ENCODE data around the gene NAE1. TPM values are rescaled to one million over a fixed set of nuclear protein-coding genes. Genes with fewer than 3 reads are reported as not detected.

The NAE1 gene
- total RNA-seq (ENCODE audit: unreplicated experiment): 63.9 TPM
- long read RNA-seq, transcript NAE1-201 (20 exons, 1,837 nt): major isoform, 41 of 56 reads
- long read RNA-seq, partial matches to known transcripts: 6 of 56 reads
- long read RNA-seq, other reads (novel, unspliced or antisense): 5 of 56 reads

DNA sequence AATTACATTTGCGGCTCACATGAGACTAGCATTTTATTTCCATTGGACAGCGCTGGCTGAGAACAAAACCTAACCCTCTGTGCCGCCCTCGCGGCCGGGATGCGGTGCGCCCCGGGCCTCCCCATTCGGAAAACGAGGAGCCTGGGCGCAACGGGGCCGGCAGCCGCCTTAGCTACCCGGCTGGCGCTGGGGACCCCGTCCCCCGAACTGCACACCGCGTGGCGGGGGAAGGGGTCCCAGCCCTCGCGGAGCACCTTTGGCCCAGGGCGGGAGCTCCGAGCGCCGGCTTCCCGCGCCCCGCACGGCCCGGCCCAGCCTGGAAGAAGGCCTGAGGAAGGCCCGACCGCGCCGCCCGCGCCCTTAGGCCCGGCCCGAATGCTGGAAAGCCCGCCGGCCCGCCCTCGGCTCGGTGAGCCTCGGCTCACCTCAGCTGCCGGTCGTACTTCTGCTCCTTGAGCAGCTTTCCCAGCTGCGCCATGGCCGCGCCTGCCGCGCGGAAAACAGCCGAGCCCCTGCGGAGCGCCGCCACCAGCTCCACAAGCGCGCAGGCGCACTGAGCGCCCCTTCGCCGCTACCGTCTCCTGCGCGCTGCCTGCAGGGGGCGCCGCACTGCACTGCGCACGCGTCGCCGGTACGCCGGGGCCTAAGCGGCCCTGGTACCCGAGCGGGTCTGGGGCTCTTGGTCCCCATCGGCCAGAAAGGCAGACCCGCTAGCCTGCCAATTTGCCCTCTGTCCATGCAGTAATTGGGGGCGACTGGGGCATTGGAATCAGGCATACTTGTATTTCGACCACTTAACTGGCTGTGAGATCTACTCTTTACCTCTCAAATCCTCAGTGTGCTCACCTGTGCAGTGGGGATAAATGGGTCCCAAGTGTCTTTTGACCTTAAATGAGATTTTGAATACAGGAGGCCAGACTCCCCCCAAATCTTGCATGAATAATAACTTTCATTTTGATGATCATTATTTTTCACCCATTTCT lies at the start of gene NAE1:
TSS of gene NAE1 (minus strand) at position 555 of the 983 bp plus-strand sequence. CDS start at position 478, 77 bp downstream.
- Mint-ChIP-seq H3K9me3 (ENCODE audit: unreplicated experiment) (no peaks in the 10 kb centered on the region), H3K4me1 (ENCODE audit: unreplicated experiment) (peaks cover 12% of the 10 kb centered on the region)
- peak; percentile 97 for DNase-seq (ENCODE audit: low spot score)

DNA sequence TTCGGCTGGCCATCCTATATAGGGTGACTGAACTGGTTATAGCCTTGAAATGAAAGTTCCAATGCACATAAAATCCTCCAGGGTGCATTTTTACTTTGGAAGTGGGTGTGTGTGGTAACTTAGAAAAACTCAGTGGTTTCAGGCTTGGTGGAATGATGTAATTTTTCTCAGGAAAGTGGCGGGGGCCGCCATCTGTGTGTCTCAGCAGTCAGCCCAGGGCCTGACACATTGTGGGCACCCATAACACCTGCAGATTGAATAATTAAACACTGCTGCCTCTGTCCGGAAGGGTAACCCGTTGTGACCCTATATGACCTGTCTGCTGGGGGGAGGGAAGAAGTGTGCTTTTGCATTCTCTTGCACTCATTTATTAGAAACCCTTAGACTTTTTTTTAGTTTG lies 47.3 kb upstream of the NAE1 start:
- Mint-ChIP-seq H3K4me1 (ENCODE audit: unreplicated experiment) (peaks cover 6% of the 10 kb centered on the region), H3K27me3 (ENCODE audit: unreplicated experiment) (peaks cover 8% of the 10 kb centered on the region), H3K4me3 (ENCODE audit: unreplicated experiment) (peak overlapping the region; percentile 3), H3K36me3 (ENCODE audit: low read depth, unreplicated experiment) (no peaks in the 10 kb centered on the region), H3K9me3 (ENCODE audit: unreplicated experiment) (no peaks in the 10 kb centered on the region), H3K27ac (ENCODE audit: unreplicated experiment) (no peak overlapping the region)
- TF ChIP-seq, protein P1, sequence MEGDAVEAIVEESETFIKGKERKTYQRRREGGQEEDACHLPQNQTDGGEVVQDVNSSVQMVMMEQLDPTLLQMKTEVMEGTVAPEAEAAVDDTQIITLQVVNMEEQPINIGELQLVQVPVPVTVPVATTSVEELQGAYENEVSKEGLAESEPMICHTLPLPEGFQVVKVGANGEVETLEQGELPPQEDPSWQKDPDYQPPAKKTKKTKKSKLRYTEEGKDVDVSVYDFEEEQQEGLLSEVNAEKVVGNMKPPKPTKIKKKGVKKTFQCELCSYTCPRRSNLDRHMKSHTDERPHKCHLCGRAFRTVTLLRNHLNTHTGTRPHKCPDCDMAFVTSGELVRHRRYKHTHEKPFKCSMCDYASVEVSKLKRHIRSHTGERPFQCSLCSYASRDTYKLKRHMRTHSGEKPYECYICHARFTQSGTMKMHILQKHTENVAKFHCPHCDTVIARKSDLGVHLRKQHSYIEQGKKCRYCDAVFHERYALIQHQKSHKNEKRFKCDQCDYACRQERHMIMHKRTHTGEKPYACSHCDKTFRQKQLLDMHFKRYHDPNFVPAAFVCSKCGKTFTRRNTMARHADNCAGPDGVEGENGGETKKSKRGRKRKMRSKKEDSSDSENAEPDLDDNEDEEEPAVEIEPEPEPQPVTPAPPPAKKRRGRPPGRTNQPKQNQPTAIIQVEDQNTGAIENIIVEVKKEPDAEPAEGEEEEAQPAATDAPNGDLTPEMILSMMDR (IDR thresholded peaks at IDR 0.05; ENCODE audit: unreplicated experiment): no peak
- DNase-seq (ENCODE audit: low spot score): no peak

More for the DNA sequence above, at the start of gene NAE1:
- Mint-ChIP-seq H3K4me3 (ENCODE audit: unreplicated experiment) (peak within 1 kb of the TSS; percentile 77), H3K27ac (ENCODE audit: unreplicated experiment) (no peak within 1 kb of the TSS), H3K27me3 (ENCODE audit: unreplicated experiment) (no peaks in the 10 kb centered on the region), H3K36me3 (ENCODE audit: low read depth, unreplicated experiment) (peaks cover 10% of the 10 kb centered on the region)
- TF ChIP-seq, protein P1 (IDR thresholded peaks at IDR 0.05; ENCODE audit: unreplicated experiment): peak; percentile 88

DNA sequence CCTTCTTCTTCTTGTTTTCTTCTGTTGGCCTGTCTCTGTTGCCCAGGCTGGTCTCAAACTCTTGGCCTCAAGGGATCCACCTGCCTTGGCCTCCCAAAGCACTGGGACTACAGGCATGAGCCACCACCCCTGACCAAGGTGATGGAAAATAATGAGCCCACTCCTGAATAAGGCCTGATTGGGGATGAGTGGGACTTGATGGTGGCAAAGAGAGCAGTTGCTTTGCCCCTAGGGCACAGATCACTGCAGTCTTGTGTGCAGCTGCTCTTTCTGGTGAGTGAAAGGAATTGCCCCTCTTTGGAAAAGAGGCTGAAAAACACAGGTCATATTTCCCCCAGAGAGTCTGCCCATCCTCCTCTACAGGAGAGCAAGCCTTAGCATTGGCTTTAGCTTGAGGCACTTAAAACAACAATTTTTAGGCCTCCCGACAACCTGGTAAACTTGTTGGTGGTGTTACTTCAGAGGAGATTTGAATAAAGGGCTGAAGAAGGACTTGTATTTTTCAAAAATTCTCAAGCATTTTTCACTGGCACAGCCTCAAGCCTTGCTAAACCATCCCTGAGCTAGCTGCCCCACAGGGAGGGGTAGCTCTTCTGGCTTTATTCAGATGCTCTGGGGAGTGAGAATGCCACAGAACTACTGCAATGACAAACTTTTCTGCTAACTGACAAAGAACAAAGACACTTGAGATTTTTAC lies 43.5 kb upstream of the NAE1 start:
- H3K36me3 Mint-ChIP-seq (ENCODE audit: low read depth, unreplicated experiment): no peaks in the 10 kb centered on the region
- H3K27me3 Mint-ChIP-seq (ENCODE audit: unreplicated experiment): peaks cover 5% of the 10 kb centered on the region
- no peak overlapping the region for H3K27ac Mint-ChIP-seq (ENCODE audit: unreplicated experiment)
- H3K4me3 Mint-ChIP-seq (ENCODE audit: unreplicated experiment): peak overlapping the region; percentile 11
- TF ChIP-seq, protein P1 (IDR thresholded peaks at IDR 0.05; ENCODE audit: unreplicated experiment): no peak
- H3K9me3 Mint-ChIP-seq (ENCODE audit: unreplicated experiment): no peaks in the 10 kb centered on the region
- no peak for DNase-seq (ENCODE audit: low spot score)
- H3K4me1 Mint-ChIP-seq (ENCODE audit: unreplicated experiment): peaks cover 2% of the 10 kb centered on the region

DNA sequence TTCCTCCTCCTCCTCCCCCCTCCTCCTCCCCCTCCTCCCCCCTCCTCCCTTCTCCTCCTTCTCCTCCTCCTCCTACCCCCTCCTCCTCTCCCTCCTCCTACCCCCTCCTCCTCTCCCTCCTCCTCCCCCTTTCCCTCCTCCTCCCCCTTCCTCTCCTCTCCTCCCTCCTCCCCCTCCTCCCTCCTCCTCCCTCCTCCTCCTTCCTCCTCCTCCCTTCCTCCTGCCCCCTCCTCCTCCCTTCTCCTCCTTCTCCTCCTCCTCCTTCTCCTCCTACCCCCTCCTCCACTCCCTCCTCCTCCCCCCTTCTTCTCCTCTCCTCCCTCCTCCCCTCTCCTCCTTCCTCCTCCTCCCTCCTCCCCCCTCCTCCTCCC lies 42.9 kb upstream of the NAE1 start:
- Mint-ChIP-seq H3K27me3 (ENCODE audit: unreplicated experiment) (peaks cover 5% of the 10 kb centered on the region), H3K36me3 (ENCODE audit: low read depth, unreplicated experiment) (no peaks in the 10 kb centered on the region), H3K9me3 (ENCODE audit: unreplicated experiment) (no peaks in the 10 kb centered on the region), H3K27ac (ENCODE audit: unreplicated experiment) (no peak overlapping the region), H3K4me1 (ENCODE audit: unreplicated experiment) (peaks cover 2% of the 10 kb centered on the region), H3K4me3 (ENCODE audit: unreplicated experiment) (no peak overlapping the region)
- TF ChIP-seq, protein P1 (IDR thresholded peaks at IDR 0.05; ENCODE audit: unreplicated experiment): no peak
- no peak for DNase-seq (ENCODE audit: low spot score)

Data from endothelial cell (in vitro differentiated cells).